GM12891 (cell line): ENCODE measurements around the gene MAP4K1.

Experiments used
- PAX5 ChIP-seq: IDR thresholded peaks from 2 replicates; pipeline ENCODE4 v1.6.1; 2011; ENCODE audit warnings: low read length, moderate library complexity, mild to moderate bottlenecking; ENCODE audit not compliant: insufficient read depth, severe bottlenecking
- POLR2A ChIP-seq: IDR thresholded peaks from 2 replicates; pipeline ENCODE4 v1.6.1; 2011; ENCODE audit warnings: low read depth, low read length, control low read depth
- POLR2AphosphoS5 ChIP-seq: IDR thresholded peaks from 2 replicates; pipeline ENCODE4 v1.6.1; 2011; ENCODE audit warnings: low read depth, low read length, control low read depth
- POU2F2 ChIP-seq: IDR thresholded peaks from 2 replicates; pipeline ENCODE4 v1.6.1; 2011; ENCODE audit warnings: low read depth, mild to moderate bottlenecking, control low read depth, low read length, moderate library complexity
- TAF1 ChIP-seq: IDR thresholded peaks from 2 replicates; pipeline ENCODE4 v1.6.1; 2011; ENCODE audit warnings: low read depth, low read length, control low read depth

DNA sequence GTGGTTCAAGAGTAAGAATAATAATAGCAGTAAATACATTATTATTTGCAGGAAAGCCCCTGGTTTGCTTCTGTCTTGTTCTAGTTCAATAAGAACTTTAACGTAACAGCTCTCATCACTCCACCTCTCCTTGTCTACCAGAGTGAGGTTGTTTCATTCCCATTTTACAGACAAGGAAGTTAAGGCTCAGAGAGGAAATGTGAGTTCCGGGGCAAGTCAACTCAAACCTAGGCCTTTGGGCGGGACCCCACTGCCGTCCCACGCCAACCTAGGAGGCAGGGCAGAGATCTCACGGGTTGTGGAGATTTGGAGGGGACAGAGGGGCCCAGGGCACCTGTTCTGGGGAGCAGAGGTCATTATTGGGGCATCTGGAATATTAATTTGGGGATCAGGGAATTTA, 1.5 kb downstream of the MAP4K1 start:
- TF ChIP-seq POLR2AphosphoS5 (no peak), PAX5 (no peak), TAF1 (no peak), POLR2A (no peak), POU2F2 (no peak)
